Upper lobe of right lung (tissue), 1 donor: ENCODE measurements around the gene RFX1. TPM values are rescaled to one million over a fixed set of nuclear protein-coding genes. Genes with fewer than 3 reads are reported as not detected.

Source experiments
- ATAC-seq: fragments of 200-7000 bp; cut with Tn5 transposase; one replicate; pipeline ENCODE4 v1.9.1; 2020; ENCODE audit warnings: mild to moderate bottlenecking, moderate library complexity
- DNase-seq: peaks from one replicate; pipeline ENCODE4 v3.0.0-alpha.2; 2020
- H3K27ac ChIP-seq: fragments of 200-600 bp; one replicate; pipeline ENCODE4 v1.8.0; 2022
- H3K27me3 ChIP-seq: fragments of 200-600 bp; one replicate; pipeline ENCODE4 v1.8.0; 2022; ENCODE audit warnings: mild to moderate bottlenecking
- H3K36me3 ChIP-seq: fragments of 200-600 bp; one replicate; pipeline ENCODE4 v1.8.0; 2022
- H3K4me1 ChIP-seq: fragments of 200-600 bp; one replicate; pipeline ENCODE4 v1.8.0; 2022
- H3K4me3 ChIP-seq: fragments of 200-600 bp; one replicate; pipeline ENCODE4 v1.8.0; 2022; ENCODE audit warnings: mild to moderate bottlenecking
- H3K9me3 ChIP-seq: fragments of 200-600 bp; one replicate; pipeline ENCODE4 v1.8.0; 2022
- intact Hi-C: fragments of 100-400 bp; cut with DNase I; formaldehyde crosslinking; loops from one replicate; pipeline ENCODE4 v1.11.0; 2022
- total RNA-seq: library from RNA; stranded (reverse); fragmentation: NEBNext Ultra II Directional; extraction: Animal tissue kit (Norgen Biotek cat#: 25700); gene quantifications from one replicate; pipeline ENCODE4 v1.2.1, GENCODE V29; 2021
- TF ChIP-seq, protein P1 (sequence below): fragments of 200-600 bp; IDR thresholded peaks from one replicate; pipeline ENCODE4 v1.8.0; 2022; ENCODE audit warnings: antibody characterized with exemption
- donor health status: DM: no; HTN: yes; CAD: no; lungs with severe emphysema.

The RFX1 gene
- total RNA-seq, 1 donor from 2014 or later: 17.8 TPM

DNA sequence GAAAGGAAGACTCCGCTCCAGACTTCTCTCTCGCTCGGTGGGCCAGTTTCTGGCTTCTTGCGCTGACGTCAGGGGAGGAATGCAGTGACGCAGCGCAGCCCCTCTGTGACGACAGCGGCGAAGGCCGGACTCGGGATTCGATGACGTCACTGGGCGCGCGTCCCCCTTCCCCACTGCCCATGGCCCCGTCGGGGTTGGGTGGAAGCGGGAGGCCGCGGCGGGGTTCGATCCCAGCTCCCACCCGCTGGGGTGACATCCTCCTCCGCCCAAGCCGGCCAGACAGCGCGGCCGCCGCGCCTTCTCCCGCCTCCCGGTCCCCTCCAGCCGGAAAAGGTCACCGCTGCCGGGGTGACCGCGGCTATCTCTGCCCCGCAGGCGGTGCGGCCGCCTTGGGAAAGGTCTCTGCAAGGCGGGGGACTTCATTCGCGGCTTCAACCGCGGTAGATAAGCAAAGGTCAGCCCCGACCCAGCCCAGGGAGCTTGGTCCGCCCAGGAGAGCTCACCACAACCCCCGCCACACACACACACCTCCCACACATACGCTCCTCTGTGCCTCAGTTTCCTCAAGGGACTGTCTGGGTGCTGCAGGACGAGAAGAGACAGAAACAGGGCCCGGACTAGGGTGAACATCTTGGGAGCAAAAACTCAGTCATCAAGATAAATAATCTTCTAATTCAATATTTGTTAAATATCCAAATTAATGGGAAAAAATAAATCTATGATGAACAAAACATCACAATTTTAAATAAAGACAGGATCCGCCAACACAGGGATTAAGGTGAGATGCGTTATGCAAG lies 844 bp upstream of the RFX1 start:
- H3K4me3 ChIP-seq: peak overlapping the region; percentile 71
- H3K27ac ChIP-seq: peak overlapping the region; percentile 100
- intact Hi-C loops: no loop called here
- H3K27me3 ChIP-seq: no peaks in the 10 kb centered on the region
- TF ChIP-seq, protein P1, sequence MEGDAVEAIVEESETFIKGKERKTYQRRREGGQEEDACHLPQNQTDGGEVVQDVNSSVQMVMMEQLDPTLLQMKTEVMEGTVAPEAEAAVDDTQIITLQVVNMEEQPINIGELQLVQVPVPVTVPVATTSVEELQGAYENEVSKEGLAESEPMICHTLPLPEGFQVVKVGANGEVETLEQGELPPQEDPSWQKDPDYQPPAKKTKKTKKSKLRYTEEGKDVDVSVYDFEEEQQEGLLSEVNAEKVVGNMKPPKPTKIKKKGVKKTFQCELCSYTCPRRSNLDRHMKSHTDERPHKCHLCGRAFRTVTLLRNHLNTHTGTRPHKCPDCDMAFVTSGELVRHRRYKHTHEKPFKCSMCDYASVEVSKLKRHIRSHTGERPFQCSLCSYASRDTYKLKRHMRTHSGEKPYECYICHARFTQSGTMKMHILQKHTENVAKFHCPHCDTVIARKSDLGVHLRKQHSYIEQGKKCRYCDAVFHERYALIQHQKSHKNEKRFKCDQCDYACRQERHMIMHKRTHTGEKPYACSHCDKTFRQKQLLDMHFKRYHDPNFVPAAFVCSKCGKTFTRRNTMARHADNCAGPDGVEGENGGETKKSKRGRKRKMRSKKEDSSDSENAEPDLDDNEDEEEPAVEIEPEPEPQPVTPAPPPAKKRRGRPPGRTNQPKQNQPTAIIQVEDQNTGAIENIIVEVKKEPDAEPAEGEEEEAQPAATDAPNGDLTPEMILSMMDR: no peak
- peak; percentile 94 for DNase-seq
- H3K9me3 ChIP-seq: no peaks in the 10 kb centered on the region
- H3K4me1 ChIP-seq: peaks cover 34% of the 10 kb centered on the region
- ATAC-seq: peak; percentile 42
- no peaks in the 10 kb centered on the region for H3K36me3 ChIP-seq

DNA sequence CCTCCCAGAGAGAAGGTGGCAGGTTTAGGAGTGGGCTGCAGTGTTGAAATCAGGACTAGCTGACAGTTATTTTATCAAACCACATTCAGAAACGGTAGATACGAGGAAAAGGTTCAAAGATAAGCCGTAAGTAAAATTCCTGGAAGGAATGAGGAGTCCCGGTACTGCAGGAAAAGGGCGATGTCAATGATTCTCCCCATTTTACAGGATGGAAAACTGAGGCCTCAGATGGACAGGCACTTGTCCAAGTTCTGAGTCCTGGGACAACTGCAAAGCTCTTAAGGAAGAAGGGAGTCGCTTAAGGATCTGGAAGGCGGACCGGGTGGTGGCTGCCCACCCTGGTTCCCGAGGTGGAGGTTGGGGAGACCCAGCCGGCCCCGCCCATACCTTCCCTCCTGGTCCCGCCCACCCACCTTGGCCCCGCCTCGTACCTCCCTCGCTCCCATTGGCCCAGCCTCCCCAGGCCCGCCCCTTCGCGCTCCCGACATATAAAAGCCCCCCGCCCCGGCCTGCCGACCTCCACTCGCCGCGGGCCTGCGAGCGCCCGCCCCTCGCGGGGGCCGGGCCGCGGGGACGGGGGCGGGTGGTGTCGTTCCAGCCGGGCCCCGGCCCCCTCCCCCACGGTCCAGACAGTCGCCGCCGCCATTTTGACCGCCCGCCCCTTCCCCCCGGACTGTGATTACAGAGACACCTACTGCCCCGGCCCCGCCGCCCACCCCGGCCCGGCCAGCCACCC lies 603 bp downstream of the RFX1 start:
- ATAC-seq: peak; percentile 84
- Histone ChIP-seq H3K4me3 (peak overlapping the region; percentile 71), H3K27ac (peak overlapping the region; percentile 100), H3K27me3 (no peaks in the 10 kb centered on the region), H3K36me3 (no peaks in the 10 kb centered on the region), H3K9me3 (no peaks in the 10 kb centered on the region), H3K4me1 (peaks cover 35% of the 10 kb centered on the region)
- DNase-seq: peak; percentile 96
- TF ChIP-seq, protein P1: no peak
- intact Hi-C loops: no loop called here

DNA sequence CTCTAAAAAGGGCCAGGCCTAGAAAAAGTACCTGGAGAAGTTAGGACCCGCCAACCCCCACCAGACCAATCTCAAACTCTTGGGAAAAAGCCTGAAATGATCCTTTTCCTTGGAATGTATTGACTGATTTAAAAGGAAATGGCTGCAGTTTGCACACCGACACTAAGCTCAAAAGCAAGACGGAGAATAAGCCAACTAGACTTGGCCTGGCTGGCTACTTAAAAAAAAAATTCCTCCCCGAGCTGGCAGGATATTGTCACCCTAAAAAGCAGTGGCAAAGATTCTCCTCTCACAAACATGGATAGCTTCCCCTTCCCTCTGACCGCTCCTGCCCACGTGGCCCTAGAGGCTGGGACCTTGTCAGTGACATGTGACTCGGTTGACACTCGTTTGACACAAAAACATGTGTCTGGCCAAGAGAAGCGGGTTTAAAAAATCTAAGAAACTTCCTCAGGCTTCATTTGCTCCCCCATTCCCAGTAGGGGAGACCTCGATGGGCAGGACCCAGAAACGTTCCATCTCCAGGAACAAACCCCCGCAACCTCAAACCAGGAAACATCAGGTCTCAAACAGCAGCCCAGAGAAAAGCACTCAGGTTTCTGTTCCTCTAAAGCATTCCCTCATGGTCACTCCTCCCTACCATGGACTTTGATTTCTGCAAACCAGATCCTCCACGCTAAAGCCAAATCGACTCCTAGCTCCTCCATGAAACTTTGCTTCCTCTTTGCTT lies 1.3 kb downstream of the RFX1 start:
- Histone ChIP-seq H3K9me3 (no peaks in the 10 kb centered on the region), H3K27ac (peak overlapping the region; percentile 100), H3K27me3 (no peaks in the 10 kb centered on the region), H3K4me3 (peak overlapping the region; percentile 71), H3K36me3 (no peaks in the 10 kb centered on the region), H3K4me1 (peaks cover 35% of the 10 kb centered on the region)
- DNase-seq: peak; percentile 84
- ATAC-seq: peak; percentile 1
- intact Hi-C loops: no loop called here
- TF ChIP-seq, protein P1: no peak

DNA sequence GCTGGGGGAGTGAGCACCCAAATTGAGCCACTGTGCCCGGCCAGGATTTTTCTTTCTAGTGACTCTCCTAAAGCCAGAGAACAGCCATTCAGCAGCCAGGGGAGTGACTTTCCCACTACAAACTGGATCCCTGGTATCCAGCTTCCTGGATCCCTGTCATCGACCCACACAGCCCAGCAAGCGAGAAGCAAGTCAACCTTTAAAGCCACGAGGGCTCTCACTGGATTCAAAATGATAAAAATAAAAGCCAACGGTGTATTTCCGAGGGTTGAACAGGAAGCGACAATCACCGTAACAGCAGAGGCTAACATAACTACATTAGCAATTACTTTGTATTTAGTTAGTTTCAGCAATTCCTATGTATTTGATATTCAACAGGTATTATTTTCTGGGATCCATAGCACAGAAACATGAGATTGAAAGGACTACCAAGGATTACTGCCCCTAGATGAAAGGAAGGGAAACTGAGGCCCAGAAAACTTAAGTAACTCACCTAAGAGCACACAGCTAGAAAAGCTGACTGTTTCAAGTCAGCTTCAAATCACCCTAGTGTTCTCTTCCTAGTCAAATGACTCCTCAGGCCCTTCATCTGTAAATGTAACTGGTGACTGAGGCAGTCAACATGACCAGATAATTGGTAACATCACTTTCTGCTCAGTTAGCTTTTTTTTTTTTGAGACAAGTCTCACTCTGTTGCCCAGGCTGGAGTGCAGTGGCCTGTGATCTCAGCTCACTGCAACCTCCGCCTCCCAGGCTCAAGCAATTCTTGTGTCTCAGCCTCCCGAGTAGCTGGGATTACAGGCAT lies 2.7 kb downstream of the RFX1 start:
- H3K36me3 ChIP-seq: no peaks in the 10 kb centered on the region
- intact Hi-C loops: no loop called here
- H3K27me3 ChIP-seq: no peaks in the 10 kb centered on the region
- H3K9me3 ChIP-seq: no peaks in the 10 kb centered on the region
- peaks cover 35% of the 10 kb centered on the region for H3K4me1 ChIP-seq
- TF ChIP-seq, protein P1: no peak
- ATAC-seq: no peak
- DNase-seq: no peak
- no peak overlapping the region for H3K4me3 ChIP-seq
- peak overlapping the region; percentile 100 for H3K27ac ChIP-seq
